GM12891 (cell line): ENCODE results near the gene ANLN.
"Not testable (repeated sequence)": the region's sequence is repeated elsewhere in the genome, so short reads cannot be mapped to it uniquely, and the experiment has no call there.

Experiments
- PAX5 ChIP-seq: IDR thresholded peaks from 2 replicates; pipeline ENCODE4 v1.6.1; 2011; ENCODE audit warnings: low read length, moderate library complexity, mild to moderate bottlenecking; ENCODE audit not compliant: insufficient read depth, severe bottlenecking
- POLR2A ChIP-seq: IDR thresholded peaks from 2 replicates; pipeline ENCODE4 v1.6.1; 2011; ENCODE audit warnings: low read depth, low read length, control low read depth
- POLR2AphosphoS5 ChIP-seq: IDR thresholded peaks from 2 replicates; pipeline ENCODE4 v1.6.1; 2011; ENCODE audit warnings: low read depth, low read length, control low read depth
- SPI1 ChIP-seq: IDR thresholded peaks from 2 replicates; pipeline ENCODE4 v1.6.1; 2011; ENCODE audit warnings: low read depth, low read length, control low read depth
- TAF1 ChIP-seq: IDR thresholded peaks from 2 replicates; pipeline ENCODE4 v1.6.1; 2011; ENCODE audit warnings: low read depth, low read length, control low read depth

DNA sequence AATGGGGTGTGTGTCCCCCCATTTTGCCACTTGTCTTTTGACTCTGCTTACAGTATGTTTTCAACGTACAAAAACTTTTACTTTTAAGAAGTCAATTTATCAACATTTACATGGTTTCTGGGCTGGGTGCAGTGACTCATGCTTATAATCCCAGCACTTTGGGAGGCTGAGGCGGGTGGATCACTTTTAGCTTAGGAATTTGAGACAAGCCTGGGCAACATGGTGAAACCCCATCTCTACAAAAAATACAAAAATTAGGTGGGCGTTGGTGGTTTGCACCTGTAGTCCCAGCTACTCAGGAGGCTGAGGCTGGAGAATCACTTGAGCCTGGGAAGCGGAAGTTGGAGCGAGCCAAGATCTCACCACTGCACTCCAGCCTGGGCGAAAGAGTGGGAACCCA lies 107.5 kb downstream of the ANLN start:
- not testable (repeated sequence) for TF ChIP-seq POLR2A, POLR2AphosphoS5, TAF1, SPI1, PAX5
